MCF 10A (cell line): ENCODE data around the gene BMP4. TPM values are rescaled to one million over a fixed set of nuclear protein-coding genes. Genes with fewer than 3 reads are reported as not detected.

Experiments
- BruUV-seq: library from RNA; stranded (reverse); fragments of 400-500 nt; replicated peaks from 2 replicates; lab custom pipeline; 2021; lab: Mats Ljungman, UMichigan
- CTCF ChIA-PET: fragments of 300-600 bp; sonication (Branson Sonifier 250); formaldehyde crosslinking; extraction: SDS; loops from one replicate; lab custom pipeline; 2021; ENCODE audit warnings: antibody characterized with exemption, inconsistent platforms; lab: Yijun Ruan, JAX
- POLR2A ChIA-PET: fragments of 300-600, 350-650 bp; sonication (Branson Sonifier 250); formaldehyde crosslinking; extraction: SDS; loops from one replicate; lab custom pipeline; 2020; ENCODE audit warnings: antibody characterized with exemption, inconsistent platforms; lab: Yijun Ruan, JAX
- DNase-seq: peaks from one replicate; pipeline ENCODE4 v3.0.0-alpha.2; 2018; ENCODE audit not compliant: unreplicated experiment
- H3K27ac Mint-ChIP-seq: one replicate; pipeline ENCODE4 v1.8.0; 2022; ENCODE audit warnings: mild to moderate bottlenecking, low read depth, mixed read lengths; ENCODE audit not compliant: unreplicated experiment
- H3K27me3 Mint-ChIP-seq: one replicate; pipeline ENCODE4 v1.8.0; 2022; ENCODE audit warnings: mixed read lengths; ENCODE audit not compliant: insufficient read depth, unreplicated experiment
- H3K36me3 Mint-ChIP-seq: one replicate; pipeline ENCODE4 v1.8.0; 2022; ENCODE audit warnings: mild to moderate bottlenecking, moderate library complexity, mixed read lengths; ENCODE audit not compliant: insufficient read depth, unreplicated experiment
- H3K4me1 Mint-ChIP-seq: one replicate; pipeline ENCODE4 v1.8.0; 2022; ENCODE audit warnings: mixed read lengths; ENCODE audit not compliant: insufficient read depth, unreplicated experiment
- H3K4me3 Mint-ChIP-seq: one replicate; pipeline ENCODE4 v1.8.0; 2022; ENCODE audit warnings: mild to moderate bottlenecking, moderate library complexity, mixed read lengths; ENCODE audit not compliant: unreplicated experiment
- H3K9me3 Mint-ChIP-seq: one replicate; pipeline ENCODE4 v1.8.0; 2022; ENCODE audit warnings: mixed read lengths; ENCODE audit not compliant: unreplicated experiment
- CTCF ChIP-seq: fragments of 200-600 bp; IDR thresholded peaks from one replicate; pipeline ENCODE4 v1.8.0; 2022; ENCODE audit warnings: antibody characterized with exemption, mild to moderate bottlenecking; ENCODE audit not compliant: unreplicated experiment
- intact Hi-C: fragments of 100-400 bp; cut with micrococcal nuclease; formaldehyde crosslinking; loops from 2 replicates; pipeline ENCODE4 v1.14.1; 2022
- total RNA-seq: library from RNA; stranded (reverse); gene quantifications from 2 replicates; pipeline ENCODE4 v1.2.3, GENCODE V29; 2022

BMP4 gene
- total RNA-seq, 1 experiment from 2014 or later, result 0.28 TPM

- intact Hi-C loops, result no loop called here
- Mint-ChIP-seq H3K27me3 (no peaks in the 10 kb centered on the region), H3K27ac (peak overlapping the region; percentile 25), H3K4me1 (peaks cover 15% of the 10 kb centered on the region), H3K4me3 (no peak overlapping the region), H3K36me3 (peaks cover 2% of the 10 kb centered on the region), H3K9me3 (no peaks in the 10 kb centered on the region)
- ChIA-PET CTCF (no interaction called here), POLR2A (interaction anchor here (0.6 to 3.4 kb wide), 2 partner anchors 10 to 1569 kb away, joined by 3 to 15 read pairs; no protein-coding TSS in a partner anchor)
- BruUV-seq, result no TSS peak
- TF ChIP-seq CTCF, result no peak
- peak; percentile 39 for DNase-seq
Measured at GRCh38 chr14:53943751-53944083, 12.9 kb downstream of the BMP4 start.

- Mint-ChIP-seq H3K9me3 (no peaks in the 10 kb centered on the region), H3K4me1 (peaks cover 19% of the 10 kb centered on the region), H3K27me3 (no peaks in the 10 kb centered on the region), H3K4me3 (no peak overlapping the region), H3K27ac (peak overlapping the region; percentile 25), H3K36me3 (no peaks in the 10 kb centered on the region)
- ChIA-PET CTCF (no interaction called here), POLR2A (interaction anchor here (0.6 to 3.4 kb wide), 3 partner anchors 10 to 1569 kb away, joined by 3 to 15 read pairs (median 4); no protein-coding TSS in a partner anchor)
- intact Hi-C loops, result no loop called here
- no peak for DNase-seq
- no TSS peak for BruUV-seq
- no peak for TF ChIP-seq CTCF
Measured at GRCh38 chr14:53942970-53943750, 13.5 kb downstream of the BMP4 start.

- no peak for TF ChIP-seq CTCF
- Mint-ChIP-seq H3K36me3 (no peaks in the 10 kb centered on the region), H3K9me3 (no peaks in the 10 kb centered on the region), H3K27me3 (no peaks in the 10 kb centered on the region), H3K27ac (no peak overlapping the region), H3K4me1 (peaks cover 12% of the 10 kb centered on the region), H3K4me3 (no peak overlapping the region)
- intact Hi-C loops, result no loop called here
- CTCF ChIA-PET, result interaction anchor here (1.0 kb wide), 2 partner anchors 8 to 237 kb away, joined by 3 to 4 read pairs; no protein-coding TSS in a partner anchor
- POLR2A ChIA-PET, result interaction anchor here (1.1 kb wide), 1 partner anchor 427 kb away, joined by 3 read pairs; no protein-coding TSS in a partner anchor
- BruUV-seq, result no TSS peak
- no peak for DNase-seq
Measured at GRCh38 chr14:53938136-53938837, 18.3 kb downstream of the BMP4 start.
